Ascending aorta (tissue), 2 donors: ENCODE data around the gene CDCA3. TPM values are rescaled to one million over a fixed set of nuclear protein-coding genes. Genes with fewer than 3 reads are reported as not detected.

Source experiments
- DNase-seq, 2 donors: peaks; one replicate each; pipeline ENCODE4 v3.0.0-alpha.2; 2019; ENCODE audit warnings: low spot score in 2 of 2
- H3K27ac ChIP-seq, 2 donors: fragments of 200-600 bp; sonication (generic); one replicate each; pipeline ENCODE4 v1.5.1; 2016 to 2017; ENCODE audit warnings: mild to moderate bottlenecking in 1 of 2
- H3K27me3 ChIP-seq: fragments of 200-600 bp; sonication (generic); one replicate; pipeline ENCODE4 v1.5.1; 2017
- H3K36me3 ChIP-seq, 2 donors: fragments of 200-600 bp; sonication (generic); one replicate each; pipeline ENCODE4 v1.5.1; 2016
- H3K4me1 ChIP-seq, 2 donors: fragments of 200-600 bp; sonication (generic); one replicate each; pipeline ENCODE4 v1.5.1; 2016 to 2017; ENCODE audit warnings: mild to moderate bottlenecking in 1 of 2
- H3K4me3 ChIP-seq, 2 donors: fragments of 200-600 bp; sonication (generic); one replicate each; pipeline ENCODE4 v1.5.1; 2016 to 2017; ENCODE audit warnings: mild to moderate bottlenecking in 1 of 2
- H3K9me3 ChIP-seq, 2 donors: fragments of 200-600 bp; sonication (generic); one replicate each; pipeline ENCODE4 v1.5.1; 2016
- intact Hi-C: fragments of 100-400 bp; cut with DNase I; formaldehyde crosslinking; loops from one replicate; pipeline ENCODE4 v1.15.1; 2023
- total RNA-seq: library from RNA; depleted of rRNA; stranded (reverse); fragments of >200 nt; gene quantifications from one replicate; pipeline ENCODE4 v1.1.0, GENCODE V29; 2016
- TF ChIP-seq, protein P1 (sequence below), 3 experiments: fragments of 200-600 bp in 2 of 3; fragments of 450-650 bp in 1 of 3; sonication (generic) in 2 of 3; IDR thresholded peaks; one replicate each; pipeline ENCODE4 v1.5.1; 2016 to 2019; ENCODE audit warnings: antibody characterized with exemption in 3 of 3, mild to moderate bottlenecking in 1 of 3, moderate library complexity in 1 of 3

CDCA3 gene
- total RNA-seq, 1 donor from 2014 or later = not detected

GRCh38 chr12:6840330-6840729 lies 10.8 kb downstream of the CDCA3 start:
- no peak overlapping the region for H3K27ac ChIP-seq
- no peak for DNase-seq
- TF ChIP-seq, protein P1, sequence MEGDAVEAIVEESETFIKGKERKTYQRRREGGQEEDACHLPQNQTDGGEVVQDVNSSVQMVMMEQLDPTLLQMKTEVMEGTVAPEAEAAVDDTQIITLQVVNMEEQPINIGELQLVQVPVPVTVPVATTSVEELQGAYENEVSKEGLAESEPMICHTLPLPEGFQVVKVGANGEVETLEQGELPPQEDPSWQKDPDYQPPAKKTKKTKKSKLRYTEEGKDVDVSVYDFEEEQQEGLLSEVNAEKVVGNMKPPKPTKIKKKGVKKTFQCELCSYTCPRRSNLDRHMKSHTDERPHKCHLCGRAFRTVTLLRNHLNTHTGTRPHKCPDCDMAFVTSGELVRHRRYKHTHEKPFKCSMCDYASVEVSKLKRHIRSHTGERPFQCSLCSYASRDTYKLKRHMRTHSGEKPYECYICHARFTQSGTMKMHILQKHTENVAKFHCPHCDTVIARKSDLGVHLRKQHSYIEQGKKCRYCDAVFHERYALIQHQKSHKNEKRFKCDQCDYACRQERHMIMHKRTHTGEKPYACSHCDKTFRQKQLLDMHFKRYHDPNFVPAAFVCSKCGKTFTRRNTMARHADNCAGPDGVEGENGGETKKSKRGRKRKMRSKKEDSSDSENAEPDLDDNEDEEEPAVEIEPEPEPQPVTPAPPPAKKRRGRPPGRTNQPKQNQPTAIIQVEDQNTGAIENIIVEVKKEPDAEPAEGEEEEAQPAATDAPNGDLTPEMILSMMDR (IDR thresholded peaks at IDR 0.05) = no peak

GRCh38 chr12:6839482-6840201 lies 11.4 kb downstream of the CDCA3 start:
- no peak overlapping the region for H3K4me3 ChIP-seq
- no peaks in the 10 kb centered on the region for H3K27me3 ChIP-seq
- intact Hi-C loops = no loop called here
- no peak for DNase-seq
- no peaks in the 10 kb centered on the region for H3K4me1 ChIP-seq
- TF ChIP-seq, protein P1 (IDR thresholded peaks at IDR 0.05) = no peak
- peaks cover 35 to 57% of the 10 kb centered on the region in 2 donors for H3K36me3 ChIP-seq
- H3K9me3 ChIP-seq = no peaks in the 10 kb centered on the region
- no peak overlapping the region for H3K27ac ChIP-seq

More at GRCh38 chr12:6840330-6840729, 10.8 kb downstream of the CDCA3 start:
- H3K4me3 ChIP-seq = no peak overlapping the region
- intact Hi-C loops = no loop called here
- H3K27me3 ChIP-seq = no peaks in the 10 kb centered on the region
- no peaks in the 10 kb centered on the region for H3K4me1 ChIP-seq
- H3K9me3 ChIP-seq = no peaks in the 10 kb centered on the region
- H3K36me3 ChIP-seq = peaks cover 42 to 61% of the 10 kb centered on the region in 2 donors

DNA sequence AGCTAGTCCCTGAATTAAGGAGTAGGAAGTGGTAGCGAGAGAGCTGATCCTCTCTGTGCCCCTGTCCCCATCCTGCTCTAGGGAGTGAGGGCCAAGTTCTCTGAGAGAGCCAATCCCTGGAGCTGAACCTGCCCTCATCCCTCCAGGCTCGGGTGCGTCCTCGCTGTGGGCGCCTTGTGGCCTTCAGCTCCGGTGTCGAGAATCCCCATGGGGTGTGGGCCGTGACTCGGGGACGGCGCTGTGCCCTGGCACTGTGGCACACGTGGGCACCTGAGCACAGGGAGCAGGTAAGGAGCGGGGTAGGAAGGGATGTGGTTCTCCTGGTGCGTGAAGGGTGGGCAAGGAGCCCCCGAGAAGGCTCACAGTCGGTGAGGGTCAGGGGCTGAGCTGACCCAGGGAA lies 12.2 kb downstream of the CDCA3 start:
- Histone ChIP-seq H3K4me3 (no peak overlapping the region), H3K36me3 (peaks cover 30 to 52% of the 10 kb centered on the region in 2 donors), H3K27ac (no peak overlapping the region), H3K4me1 (no peaks in the 10 kb centered on the region), H3K27me3 (no peaks in the 10 kb centered on the region), H3K9me3 (no peaks in the 10 kb centered on the region)
- TF ChIP-seq, protein P1 (IDR thresholded peaks at IDR 0.05) = no peak
- intact Hi-C loops = no loop called here
- DNase-seq = no peak

DNA sequence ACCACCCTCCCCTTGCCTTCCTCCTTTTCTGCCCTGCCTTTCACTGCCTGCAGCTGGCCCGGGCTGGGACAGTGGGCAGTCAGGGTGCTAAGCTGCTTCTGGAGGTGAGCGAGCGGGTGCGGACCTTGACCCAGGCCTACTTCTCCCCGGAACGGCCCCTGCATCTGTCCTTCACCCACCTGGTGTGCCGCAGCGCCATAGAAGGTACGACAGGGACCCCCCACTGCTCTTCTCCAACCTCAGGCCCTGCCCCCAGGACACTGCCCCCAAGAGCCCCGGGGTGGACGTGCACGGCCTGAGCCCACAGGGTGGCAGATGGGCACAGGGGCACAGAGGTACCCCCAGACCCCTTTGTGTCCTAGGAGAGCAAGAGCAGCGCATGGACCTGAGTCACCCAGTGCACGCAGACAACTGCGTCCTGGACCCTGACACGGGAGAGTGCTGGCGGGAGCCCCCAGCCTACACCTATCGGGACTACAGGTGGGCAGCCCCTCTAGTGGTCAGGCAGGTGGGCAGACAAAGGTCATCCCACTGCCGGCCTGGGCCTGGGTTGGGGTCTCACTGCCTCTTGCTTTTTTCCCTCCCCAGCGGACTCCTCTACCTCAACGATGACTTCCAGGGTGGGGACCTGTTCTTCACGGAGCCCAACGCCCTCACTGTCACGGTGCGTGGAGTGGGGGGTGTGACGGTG lies 13.6 kb downstream of the CDCA3 start:
- H3K36me3 ChIP-seq = peaks cover 33 to 47% of the 10 kb centered on the region in 2 donors
- intact Hi-C loops = no loop called here
- H3K4me3 ChIP-seq = no peak overlapping the region

DNA sequence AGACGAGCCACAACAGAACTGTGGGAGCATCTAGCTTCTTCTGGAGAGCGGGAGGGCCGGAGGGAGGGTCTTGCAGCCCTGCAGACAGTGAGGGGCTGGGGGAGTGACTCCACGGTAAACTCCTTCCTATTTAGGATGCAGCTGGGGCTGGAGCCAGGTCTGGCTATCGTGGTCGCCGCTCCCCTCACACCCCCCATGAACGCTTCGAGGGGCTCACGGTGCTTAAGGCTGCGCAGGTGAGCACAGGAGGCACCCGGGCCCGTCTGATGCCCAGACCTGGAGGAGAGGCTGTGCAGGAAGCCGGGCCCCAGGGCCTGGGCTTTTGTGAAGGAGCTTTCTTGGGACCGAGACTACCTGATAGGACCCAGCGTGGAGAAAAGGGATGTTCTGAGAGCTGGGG lies 14.2 kb downstream of the CDCA3 start:
- H3K9me3 ChIP-seq = no peaks in the 10 kb centered on the region
- H3K4me1 ChIP-seq = no peaks in the 10 kb centered on the region
- no peak overlapping the region for H3K27ac ChIP-seq
- intact Hi-C loops = no loop called here
- H3K27me3 ChIP-seq = no peaks in the 10 kb centered on the region
- no peak overlapping the region for H3K4me3 ChIP-seq
- TF ChIP-seq, protein P1 (IDR thresholded peaks at IDR 0.05) = no peak
- DNase-seq = no peak
- peaks cover 33 to 51% of the 10 kb centered on the region in 2 donors for H3K36me3 ChIP-seq

More for the DNA sequence above, 13.6 kb downstream of the CDCA3 start:
- Histone ChIP-seq H3K9me3 (no peaks in the 10 kb centered on the region), H3K4me1 (no peaks in the 10 kb centered on the region), H3K27me3 (no peaks in the 10 kb centered on the region), H3K27ac (no peak overlapping the region)
- TF ChIP-seq, protein P1 (IDR thresholded peaks at IDR 0.05) = no peak
- no peak for DNase-seq
